SH-SY5Y (cell line): ENCODE results near the gene MBP.

Experiments
- GATA2 ChIP-seq: IDR thresholded peaks from 2 replicates; pipeline ENCODE4 v1.6.1; 2011; ENCODE audit warnings: mild to moderate bottlenecking, low read depth, low read length
- GATA3 ChIP-seq: IDR thresholded peaks from 2 replicates; pipeline ENCODE4 v1.6.1; 2011; ENCODE audit warnings: low read depth, mild to moderate bottlenecking, low read length, moderate library complexity

- no peak for TF ChIP-seq GATA2
- no peak for TF ChIP-seq GATA3
These were observed 74.2 kb downstream of the MBP start for GRCh38 chr18:77058290-77058835.
